Mucosa of stomach (tissue), 1 donor: ENCODE measurements around the gene PRKN.

Experiments
- H3K27me3 ChIP-seq: one replicate; pipeline ENCODE4 v1.7.0; 2013; ENCODE audit warnings: mild to moderate bottlenecking, low read length; ENCODE audit not compliant: control insufficient read depth, insufficient read depth
- H3K36me3 ChIP-seq: one replicate; pipeline ENCODE4 v1.7.0; 2013; ENCODE audit warnings: low read length; ENCODE audit not compliant: control insufficient read depth, insufficient read depth
- H3K4me1 ChIP-seq: one replicate; pipeline ENCODE4 v1.7.0; 2013; ENCODE audit warnings: mild to moderate bottlenecking, low read length; ENCODE audit not compliant: control insufficient read depth, insufficient read depth
- H3K4me3 ChIP-seq: one replicate; pipeline ENCODE4 v1.7.0; 2013; ENCODE audit warnings: low read length
- H3K9ac ChIP-seq: one replicate; pipeline ENCODE4 v1.7.0; 2013; ENCODE audit warnings: mild to moderate bottlenecking, low read length, moderate library complexity
- H3K9me3 ChIP-seq: one replicate; pipeline ENCODE4 v1.7.0; 2013; ENCODE audit warnings: mild to moderate bottlenecking, low read length, moderate library complexity; ENCODE audit not compliant: control insufficient read depth
- donor health status: Pancreatic carcinoma.

Gene PRKN

GRCh38 chr6:162029873-162030576 is 697.5 kb downstream of the PRKN start:
- H3K4me1 ChIP-seq, result peaks cover 8% of the 10 kb centered on the region
- H3K9me3 ChIP-seq, result no peaks in the 10 kb centered on the region
- no peak overlapping the region for H3K4me3 ChIP-seq
- no peak overlapping the region for H3K9ac ChIP-seq
- H3K36me3 ChIP-seq, result no peaks in the 10 kb centered on the region
- H3K27me3 ChIP-seq, result no peaks in the 10 kb centered on the region

- H3K4me3 ChIP-seq, result no peak overlapping the region
- H3K9ac ChIP-seq, result no peak overlapping the region
- H3K9me3 ChIP-seq, result no peaks in the 10 kb centered on the region
- H3K27me3 ChIP-seq, result no peaks in the 10 kb centered on the region
- H3K36me3 ChIP-seq, result no peaks in the 10 kb centered on the region
- H3K4me1 ChIP-seq, result peaks cover 16% of the 10 kb centered on the region
Observed at GRCh38 chr6:162026843-162027242, 700.7 kb downstream of the PRKN start.

- Histone ChIP-seq H3K9me3 (no peaks in the 10 kb centered on the region), H3K4me1 (peaks cover 16% of the 10 kb centered on the region), H3K36me3 (no peaks in the 10 kb centered on the region), H3K27me3 (no peaks in the 10 kb centered on the region), H3K9ac (no peak overlapping the region), H3K4me3 (no peak overlapping the region)
Observed at GRCh38 chr6:162026031-162026430, 701.5 kb downstream of the PRKN start.

GRCh38 chr6:162019349-162019748 is 708.2 kb downstream of the PRKN start:
- Histone ChIP-seq H3K36me3 (no peaks in the 10 kb centered on the region), H3K9ac (no peak overlapping the region), H3K9me3 (no peaks in the 10 kb centered on the region), H3K4me1 (peaks cover 8% of the 10 kb centered on the region), H3K4me3 (no peak overlapping the region), H3K27me3 (no peaks in the 10 kb centered on the region)

- H3K27me3 ChIP-seq, result no peaks in the 10 kb centered on the region
- H3K36me3 ChIP-seq, result no peaks in the 10 kb centered on the region
- H3K4me1 ChIP-seq, result no peaks in the 10 kb centered on the region
- no peak overlapping the region for H3K4me3 ChIP-seq
- no peaks in the 10 kb centered on the region for H3K9me3 ChIP-seq
- H3K9ac ChIP-seq, result no peak overlapping the region
Observed at GRCh38 chr6:162017536-162017935, 710.0 kb downstream of the PRKN start.

GRCh38 chr6:162014069-162014811 is 713.3 kb downstream of the PRKN start:
- Histone ChIP-seq H3K9me3 (no peaks in the 10 kb centered on the region), H3K27me3 (no peaks in the 10 kb centered on the region), H3K4me3 (no peak overlapping the region), H3K9ac (no peak overlapping the region), H3K36me3 (no peaks in the 10 kb centered on the region), H3K4me1 (no peaks in the 10 kb centered on the region)

GRCh38 chr6:162005372-162005771 is 722.2 kb downstream of the PRKN start:
- Histone ChIP-seq H3K9ac (no peak overlapping the region), H3K27me3 (no peaks in the 10 kb centered on the region), H3K9me3 (no peaks in the 10 kb centered on the region), H3K4me1 (no peaks in the 10 kb centered on the region), H3K4me3 (no peak overlapping the region), H3K36me3 (no peaks in the 10 kb centered on the region)

- Histone ChIP-seq H3K27me3 (no peaks in the 10 kb centered on the region), H3K4me1 (no peaks in the 10 kb centered on the region), H3K36me3 (no peaks in the 10 kb centered on the region), H3K4me3 (no peak overlapping the region), H3K9me3 (no peaks in the 10 kb centered on the region), H3K9ac (no peak overlapping the region)
Observed at GRCh38 chr6:161996783-161997182, 730.8 kb downstream of the PRKN start.

- Histone ChIP-seq H3K27me3 (no peaks in the 10 kb centered on the region), H3K9ac (no peak overlapping the region), H3K4me1 (no peaks in the 10 kb centered on the region), H3K36me3 (no peaks in the 10 kb centered on the region), H3K9me3 (no peaks in the 10 kb centered on the region), H3K4me3 (no peak overlapping the region)
Observed at GRCh38 chr6:161985876-161986423, 741.6 kb downstream of the PRKN start.

- H3K9ac ChIP-seq, result no peak overlapping the region
- no peak overlapping the region for H3K4me3 ChIP-seq
- H3K9me3 ChIP-seq, result no peaks in the 10 kb centered on the region
Observed at GRCh38 chr6:161984713-161985112, 742.9 kb downstream of the PRKN start.

GRCh38 chr6:161976553-161976952 is 751.0 kb downstream of the PRKN start:
- H3K9ac ChIP-seq, result no peak overlapping the region
- no peaks in the 10 kb centered on the region for H3K9me3 ChIP-seq
- no peaks in the 10 kb centered on the region for H3K4me1 ChIP-seq
- no peak overlapping the region for H3K4me3 ChIP-seq
- H3K36me3 ChIP-seq, result no peaks in the 10 kb centered on the region
- H3K27me3 ChIP-seq, result no peaks in the 10 kb centered on the region

More at GRCh38 chr6:161984713-161985112, 742.9 kb downstream of the PRKN start:
- Histone ChIP-seq H3K36me3 (no peaks in the 10 kb centered on the region), H3K4me1 (no peaks in the 10 kb centered on the region), H3K27me3 (no peaks in the 10 kb centered on the region)

- Histone ChIP-seq H3K4me1 (no peaks in the 10 kb centered on the region), H3K9me3 (no peaks in the 10 kb centered on the region), H3K4me3 (no peak overlapping the region), H3K9ac (no peak overlapping the region), H3K27me3 (no peaks in the 10 kb centered on the region), H3K36me3 (no peaks in the 10 kb centered on the region)
Observed at GRCh38 chr6:161973064-161973463, 754.5 kb downstream of the PRKN start.
